Activated CD8-positive, alpha-beta T cell treated with anti-CD3 and anti-CD28 coated beads for 36 hours (primary cell): ENCODE measurements around the gene CD9. TPM values are rescaled to one million over a fixed set of nuclear protein-coding genes. Genes with fewer than 3 reads are reported as not detected.
A peak's percentile ranks its signal among the peaks of the same experiment; 100 is the strongest.

Experiments used
- ATAC-seq: fragments of 200-7000 bp; cut with Tn5 transposase; one replicate; pipeline ENCODE4 v1.10.0; 2021; ENCODE audit warnings: mild to moderate bottlenecking, moderate library complexity
- CTCF ChIA-PET: fragments of 350-600 bp; sonication (Branson Sonifier 250); formaldehyde crosslinking; loops from one replicate; lab custom pipeline; 2021; ENCODE audit warnings: antibody characterized with exemption; lab: Charles Lee
- POLR2A ChIA-PET: fragments of 350-600 bp; sonication (Branson Sonifier 250); formaldehyde crosslinking; loops from one replicate; lab custom pipeline; 2021; ENCODE audit warnings: antibody characterized with exemption; lab: Charles Lee
- DNase-seq: peaks from one replicate; pipeline ENCODE4 v3.0.0-alpha.2; 2020
- H3K27ac Mint-ChIP-seq: one replicate; pipeline ENCODE4 v1.8.0; 2021; ENCODE audit warnings: mild to moderate bottlenecking, mixed read lengths
- H3K27me3 Mint-ChIP-seq: one replicate; pipeline ENCODE4 v1.8.0; 2021; ENCODE audit warnings: mixed read lengths
- H3K36me3 Mint-ChIP-seq: one replicate; pipeline ENCODE4 v1.8.0; 2021; ENCODE audit warnings: low read depth, mixed read lengths
- H3K4me1 Mint-ChIP-seq: one replicate; pipeline ENCODE4 v1.8.0; 2021; ENCODE audit warnings: low read depth, mixed read lengths
- H3K4me3 Mint-ChIP-seq: one replicate; pipeline ENCODE4 v1.8.0; 2021; ENCODE audit warnings: mild to moderate bottlenecking, moderate library complexity, mixed read lengths
- H3K9me3 Mint-ChIP-seq: one replicate; pipeline ENCODE4 v1.8.0; 2021; ENCODE audit warnings: mixed read lengths
- CTCF ChIP-seq: fragments of 200-600 bp; IDR thresholded peaks from one replicate; pipeline ENCODE4 v1.8.0; 2022; ENCODE audit warnings: antibody characterized with exemption, mild to moderate bottlenecking
- intact Hi-C: fragments of 100-400 bp; cut with micrococcal nuclease; formaldehyde crosslinking; loops from one replicate; pipeline ENCODE4 v1.10.0; 2022
- total RNA-seq, 2 experiments: library from RNA; stranded (reverse); gene quantifications; one replicate each; pipeline ENCODE4 v1.2.3, GENCODE V29; 2021

CD9 gene
- total RNA-seq, 2 experiments from 2014 or later, result 9.1 to 9.2 TPM

DNA sequence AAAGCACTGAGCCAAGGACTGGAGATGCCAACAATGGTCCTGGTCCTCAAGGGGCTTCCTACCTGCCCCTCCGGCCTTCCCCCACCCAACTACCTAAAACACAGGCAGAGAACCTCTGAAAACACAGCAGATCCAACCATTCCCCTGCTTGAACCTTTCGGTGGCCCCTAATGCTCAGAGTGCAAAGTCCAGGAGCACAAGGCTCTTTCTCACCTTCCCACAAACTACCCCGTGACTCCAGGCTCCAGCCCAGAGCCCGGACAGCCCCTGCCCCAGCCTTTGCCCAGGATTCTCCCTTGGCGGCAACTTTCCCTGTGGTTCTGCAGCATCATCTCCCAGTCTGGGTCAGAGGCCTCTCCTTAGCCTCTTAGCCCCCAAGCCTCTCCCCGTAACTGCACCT is 1.6 kb upstream of the CD9 start:
- intact Hi-C loops, result loop anchor here (2.0 kb wide), 1 partner anchor 86 kb away; no protein-coding TSS in a partner anchor
- CTCF ChIA-PET, result interaction anchor here (1.0 to 8.9 kb wide), 3 partner anchors 78 to 124 kb away, joined by 3 to 89 read pairs (median 75); no protein-coding TSS in a partner anchor
- H3K27me3 Mint-ChIP-seq, result peaks cover 21% of the 10 kb centered on the region
- no peaks in the 10 kb centered on the region for H3K9me3 Mint-ChIP-seq
- no peak overlapping the region for H3K4me3 Mint-ChIP-seq
- DNase-seq (no peak), ATAC-seq (no peak)
- H3K27ac Mint-ChIP-seq, result no peak overlapping the region
- no peak for TF ChIP-seq CTCF
- POLR2A ChIA-PET, result no interaction called here
- peaks cover 23% of the 10 kb centered on the region for H3K4me1 Mint-ChIP-seq
- H3K36me3 Mint-ChIP-seq, result no peaks in the 10 kb centered on the region

DNA sequence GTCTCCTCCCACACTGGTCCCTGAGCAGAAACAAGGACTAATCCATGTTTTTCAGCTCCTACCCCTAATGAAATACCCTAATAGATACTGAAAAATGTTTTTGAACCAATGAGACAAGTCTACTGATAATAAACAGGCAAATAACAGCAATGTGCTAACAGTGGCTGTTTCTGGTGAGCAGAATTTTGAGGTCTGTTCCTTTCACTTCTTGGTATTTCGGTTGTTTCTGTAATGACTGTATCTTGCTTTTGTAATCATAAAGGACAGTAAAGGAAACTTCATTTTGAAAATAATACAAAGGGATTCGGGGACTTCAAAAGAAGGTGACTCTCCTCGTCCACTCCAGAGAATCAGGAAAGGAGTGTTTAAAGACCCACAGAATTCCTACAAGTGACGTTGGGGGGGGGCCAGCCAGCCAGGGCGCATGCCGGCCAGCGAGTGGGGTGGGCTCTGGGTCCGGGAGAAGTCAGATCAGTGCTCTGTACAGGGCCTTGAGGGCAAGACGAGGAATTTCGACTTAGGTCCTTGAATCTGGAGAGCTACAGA is 1.1 kb upstream of the CD9 start:
- ChIA-PET POLR2A (no interaction called here), CTCF (interaction anchor here (1.0 to 8.9 kb wide), 3 partner anchors 77 to 124 kb away, joined by 3 to 89 read pairs (median 75); no protein-coding TSS in a partner anchor)
- Mint-ChIP-seq H3K4me3 (peak overlapping the region; percentile 48), H3K36me3 (no peaks in the 10 kb centered on the region), H3K9me3 (no peaks in the 10 kb centered on the region), H3K4me1 (peaks cover 23% of the 10 kb centered on the region), H3K27me3 (peaks cover 21% of the 10 kb centered on the region), H3K27ac (no peak overlapping the region)
- DNase-seq, result no peak
- TF ChIP-seq CTCF, result no peak
- ATAC-seq, result no peak
- intact Hi-C loops, result loop anchor here (2.0 kb wide), 1 partner anchor 86 kb away; no protein-coding TSS in a partner anchor

DNA sequence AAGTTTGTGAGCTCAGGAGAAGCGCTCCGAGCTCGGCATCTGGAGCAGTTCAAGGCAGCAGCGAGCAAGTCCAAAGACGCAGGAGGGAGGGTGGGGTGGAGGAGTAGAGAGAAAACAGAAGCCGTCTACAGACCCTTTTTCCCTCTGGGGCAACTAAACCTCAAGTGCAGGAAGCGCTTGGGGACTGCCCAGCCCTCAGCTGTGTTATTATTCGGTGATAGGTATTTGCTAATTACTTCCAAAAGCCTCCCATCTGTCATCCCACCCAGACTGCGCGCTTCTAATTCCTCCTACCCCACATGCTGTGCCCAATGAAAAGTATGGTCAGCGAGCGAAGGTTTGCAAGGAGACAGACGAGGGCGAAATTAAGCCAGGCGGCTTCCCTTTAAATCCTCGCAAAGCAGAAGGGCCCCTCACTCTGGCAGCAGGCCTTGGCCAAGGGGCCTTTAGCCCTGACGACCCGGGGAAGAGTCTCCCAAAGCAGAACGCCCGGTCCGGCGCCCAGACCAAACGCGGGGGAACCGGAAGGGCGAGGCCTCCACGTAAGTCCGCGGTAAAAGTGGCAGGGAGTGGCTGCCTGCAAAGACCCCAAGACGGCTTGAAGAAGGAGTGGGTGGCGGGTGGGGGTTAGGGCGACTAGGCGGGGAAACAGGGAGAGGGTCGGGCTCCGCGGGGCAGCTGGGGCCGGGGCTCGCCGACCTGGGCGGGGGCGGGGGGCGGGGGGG is 507 bp upstream of the CD9 start:
- Mint-ChIP-seq H3K9me3 (no peaks in the 10 kb centered on the region), H3K27ac (no peak overlapping the region)

GRCh38 chr12:6201213-6201608 is 1.0 kb downstream of the CD9 start:
- peaks cover 21% of the 10 kb centered on the region for H3K27me3 Mint-ChIP-seq
- no peaks in the 10 kb centered on the region for H3K9me3 Mint-ChIP-seq
- peaks cover 27% of the 10 kb centered on the region for H3K4me1 Mint-ChIP-seq
- H3K27ac Mint-ChIP-seq, result no peak overlapping the region
- H3K36me3 Mint-ChIP-seq, result no peaks in the 10 kb centered on the region
- ChIA-PET POLR2A (interaction anchor here (1.1 to 1.3 kb wide), 2 partner anchors 33 to 76 kb away, joined by 3 to 6 read pairs; no protein-coding TSS in a partner anchor), CTCF (interaction anchor here (0.7 to 8.9 kb wide), 8 partner anchors 13 to 137 kb away, joined by 3 to 89 read pairs (median 3); no protein-coding TSS in a partner anchor)
- intact Hi-C loops, result no loop called here
- no peak for TF ChIP-seq CTCF
- DNase-seq (peak; percentile 10), ATAC-seq (no peak)
- peak overlapping the region; percentile 68 for H3K4me3 Mint-ChIP-seq

More for the DNA sequence above, 507 bp upstream of the CD9 start:
- ATAC-seq (no peak), DNase-seq (no peak)
- peaks cover 26% of the 10 kb centered on the region for H3K4me1 Mint-ChIP-seq
- ChIA-PET CTCF (interaction anchor here (1.0 to 8.9 kb wide), 3 partner anchors 77 to 123 kb away, joined by 3 to 89 read pairs (median 75); no protein-coding TSS in a partner anchor), POLR2A (interaction anchor here (0.8 kb wide), 1 partner anchor 29 kb away, joined by 3 read pairs; no protein-coding TSS in a partner anchor)
- no peaks in the 10 kb centered on the region for H3K36me3 Mint-ChIP-seq
- H3K4me3 Mint-ChIP-seq, result peak overlapping the region; percentile 48
- no peak for TF ChIP-seq CTCF
- peaks cover 21% of the 10 kb centered on the region for H3K27me3 Mint-ChIP-seq
- intact Hi-C loops, result loop anchor here (2.0 kb wide), 1 partner anchor 85 kb away; no protein-coding TSS in a partner anchor
